ENCODE results near the gene OPRL1. TPM values are rescaled to one million over a fixed set of nuclear protein-coding genes. Genes with fewer than 3 reads are reported as not detected.

The OPRL1 gene
- total RNA-seq, 4 donors from 2014 or later: 0.45 to 0.68 (median 0.52) TPM

GRCh38 chr20:64145458-64146300, 65.8 kb downstream of the OPRL1 start:
- H3K4me3 ChIP-seq: no peak overlapping the region
- H3K27me3 ChIP-seq: peaks cover 47% of the 10 kb centered on the region
- DNase-seq (ENCODE audit: low spot score in 2 of 2): peak; percentile 32 to 50
- no peaks in the 10 kb centered on the region for H3K4me1 ChIP-seq
- 98% methylated on average over 6 of the region's 17 CpGs for whole genome bisulfite sequencing
- H3K36me3 ChIP-seq: no peaks in the 10 kb centered on the region
- peaks cover 5% of the 10 kb centered on the region for H3K9me3 ChIP-seq
- no peak overlapping the region for H3K27ac ChIP-seq
- TF ChIP-seq EP300 (IDR thresholded peaks at IDR 0.05) (no peak), POLR2AphosphoS5 (IDR thresholded peaks at IDR 0.05) (no peak), POLR2A (IDR thresholded peaks at IDR 0.05) (no peak), CTCF (IDR thresholded peaks at IDR 0.05) (no peak)

- Histone ChIP-seq H3K4me1 (no peaks in the 10 kb centered on the region), H3K4me3 (no peak overlapping the region), H3K27me3 (peaks cover 42% of the 10 kb centered on the region), H3K36me3 (no peaks in the 10 kb centered on the region), H3K9me3 (peaks cover 5% of the 10 kb centered on the region), H3K27ac (no peak overlapping the region)
- no peak for TF ChIP-seq EP300 (IDR thresholded peaks at IDR 0.05)
- TF ChIP-seq CTCF (IDR thresholded peaks at IDR 0.05): no peak
- TF ChIP-seq POLR2A (IDR thresholded peaks at IDR 0.05): no peak
- no peak for TF ChIP-seq POLR2AphosphoS5 (IDR thresholded peaks at IDR 0.05)
- 77% methylated on average over 5 of the region's 7 CpGs for WGBS
- DNase-seq (ENCODE audit: low spot score in 2 of 2): peak in 1 of 2 donors; percentile 31
These were observed 66.5 kb downstream of the OPRL1 start for GRCh38 chr20:64146301-64146935.

- Histone ChIP-seq H3K4me3 (no peak overlapping the region), H3K27me3 (peaks cover 36% of the 10 kb centered on the region)
- peak; percentile 43 to 74 for DNase-seq (ENCODE audit: low spot score in 2 of 2)
These were observed 67.1 kb downstream of the OPRL1 start for GRCh38 chr20:64146936-64147477.

GRCh38 chr20:64148581-64148980, 68.7 kb downstream of the OPRL1 start:
- H3K4me1 ChIP-seq: no peaks in the 10 kb centered on the region
- H3K27ac ChIP-seq: no peak overlapping the region
- no peaks in the 10 kb centered on the region for H3K36me3 ChIP-seq
- TF ChIP-seq EP300 (IDR thresholded peaks at IDR 0.05) (no peak), POLR2AphosphoS5 (IDR thresholded peaks at IDR 0.05) (no peak), POLR2A (IDR thresholded peaks at IDR 0.05) (no peak), CTCF (IDR thresholded peaks at IDR 0.05) (no peak)
- H3K4me3 ChIP-seq: no peak overlapping the region
- peaks cover 34% of the 10 kb centered on the region for H3K27me3 ChIP-seq
- DNase-seq (ENCODE audit: low spot score in 2 of 2): peak; percentile 16 to 50
- H3K9me3 ChIP-seq: peaks cover 5% of the 10 kb centered on the region
- 81% methylated on average over 5 of the region's 5 CpGs for WGBS

More at GRCh38 chr20:64146936-64147477, 67.1 kb downstream of the OPRL1 start:
- WGBS: 78% methylated on average over 9 of the region's 12 CpGs
- TF ChIP-seq EP300 (IDR thresholded peaks at IDR 0.05): no peak
- TF ChIP-seq CTCF (IDR thresholded peaks at IDR 0.05): no peak
- Histone ChIP-seq H3K4me1 (no peaks in the 10 kb centered on the region), H3K27ac (no peak overlapping the region), H3K36me3 (no peaks in the 10 kb centered on the region), H3K9me3 (peaks cover 5% of the 10 kb centered on the region)

- DNase-seq (ENCODE audit: low spot score in 2 of 2): peak; percentile 50 to 69
- Histone ChIP-seq H3K9me3 (peaks cover 5% of the 10 kb centered on the region), H3K27ac (no peak overlapping the region), H3K4me3 (no peak overlapping the region), H3K4me1 (no peaks in the 10 kb centered on the region), H3K36me3 (no peaks in the 10 kb centered on the region), H3K27me3 (peaks cover 39% of the 10 kb centered on the region)
- TF ChIP-seq EP300 (IDR thresholded peaks at IDR 0.05) (no peak), POLR2AphosphoS5 (IDR thresholded peaks at IDR 0.05) (no peak), POLR2A (IDR thresholded peaks at IDR 0.05) (no peak), CTCF (IDR thresholded peaks at IDR 0.05) (no peak)
- 95% methylated on average over 7 of the region's 7 CpGs for WGBS
These were observed 69.3 kb downstream of the OPRL1 start for GRCh38 chr20:64149141-64149540.

Data from suprapubic skin (tissue), 4 donors.